Brain pericyte (primary cell): ENCODE results near the gene C17orf67.

ENCODE experiments used
- DNase-seq: peaks from one replicate; pipeline ENCODE4 v3.0.0-alpha.2; 2012; ENCODE audit warnings: low read depth, low spot score

Gene C17orf67

GRCh38 chr17:56833809-56834379 is at the start of gene C17orf67, which contains the start of gene DGKE:
C17orf67 (minus strand) TSS chr17:56833920; CDS start chr17:56815810, 18,110 bp downstream.
DGKE (plus strand) TSS chr17:56834151; CDS start chr17:56834796, 645 bp downstream.
- peak; percentile 73 for DNase-seq

- no peak for DNase-seq
These were observed 48.1 kb upstream of the C17orf67 start for GRCh38 chr17:56881685-56882295.

GRCh38 chr17:56880571-56880970 is 46.9 kb upstream of the C17orf67 start:
- DNase-seq, result no peak

- no peak for DNase-seq
These were observed 46.4 kb upstream of the C17orf67 start for GRCh38 chr17:56880133-56880532.

- DNase-seq, result no peak
These were observed 45.6 kb upstream of the C17orf67 start for GRCh38 chr17:56879280-56879679.

- no peak for DNase-seq
These were observed 43.1 kb upstream of the C17orf67 start for GRCh38 chr17:56876766-56877179.

- no peak for DNase-seq
These were observed 36.4 kb upstream of the C17orf67 start for GRCh38 chr17:56870081-56870651.

- no peak for DNase-seq
These were observed 35.0 kb upstream of the C17orf67 start for GRCh38 chr17:56868716-56869115.

- no peak for DNase-seq
These were observed 34.2 kb upstream of the C17orf67 start for GRCh38 chr17:56867948-56868376.

- no peak for DNase-seq
These were observed 32.8 kb upstream of the C17orf67 start for GRCh38 chr17:56866496-56866895.

- no peak for DNase-seq
These were observed 32.4 kb upstream of the C17orf67 start for GRCh38 chr17:56866076-56866475.

GRCh38 chr17:56863974-56864373 is 30.3 kb upstream of the C17orf67 start:
- DNase-seq, result no peak

GRCh38 chr17:56861899-56862298 is 28.2 kb upstream of the C17orf67 start:
- DNase-seq, result no peak

- no peak for DNase-seq
These were observed 17.3 kb upstream of the C17orf67 start for GRCh38 chr17:56851008-56851407.

GRCh38 chr17:56850591-56850990 is 16.9 kb upstream of the C17orf67 start:
- no peak for DNase-seq

- no peak for DNase-seq
These were observed 15.4 kb upstream of the C17orf67 start for GRCh38 chr17:56849131-56849530.

GRCh38 chr17:56847106-56847505 is 13.4 kb upstream of the C17orf67 start:
- no peak for DNase-seq

- no peak for DNase-seq
These were observed 12.2 kb upstream of the C17orf67 start for GRCh38 chr17:56845934-56846333.

GRCh38 chr17:56842577-56842976 is 8.9 kb upstream of the C17orf67 start:
- DNase-seq, result no peak

GRCh38 chr17:56838687-56839086 is 5.0 kb upstream of the C17orf67 start:
- DNase-seq, result no peak

GRCh38 chr17:56835264-56835585 is 1.5 kb upstream of the C17orf67 start:
- no peak for DNase-seq

GRCh38 chr17:56834380-56835263 is 902 bp upstream of the C17orf67 start:
- DNase-seq, result no peak
